GM18873 (cell line): ENCODE measurements around the gene GNAI2.
"Not testable (repeated sequence)": the region's sequence is repeated elsewhere in the genome, so short reads cannot be mapped to it uniquely, and the experiment has no call there.

Source experiments
- ATAC-seq: cut with Tn5 transposase; IDR thresholded peaks from one replicate; pipeline ENCODE4 v1.9.1; 2021; ENCODE audit warnings: mild to moderate bottlenecking, moderate library complexity, moderate number of reproducible peaks; ENCODE audit not compliant: unreplicated experiment, low FRiP score

GNAI2 gene

GRCh38 chr3:50221411-50222168, 14.4 kb upstream of the GNAI2 start:
- no peak for ATAC-seq

GRCh38 chr3:50222169-50222528, 13.9 kb upstream of the GNAI2 start:
- ATAC-seq: no peak

GRCh38 chr3:50224639-50225038, 11.4 kb upstream of the GNAI2 start:
- no peak for ATAC-seq

GRCh38 chr3:50226888-50227389, 9.1 kb upstream of the GNAI2 start:
- peak; percentile 9 for ATAC-seq

GRCh38 chr3:50227390-50228183, 8.4 kb upstream of the GNAI2 start:
- peak; percentile 68 for ATAC-seq

- not testable (repeated sequence) for ATAC-seq
These were observed 7.7 kb upstream of the GNAI2 start for GRCh38 chr3:50228184-50228763.

- ATAC-seq: no peak
These were observed 6.5 kb upstream of the GNAI2 start for GRCh38 chr3:50229490-50229889.

GRCh38 chr3:50230104-50230793, 5.8 kb upstream of the GNAI2 start:
- ATAC-seq: no peak

- ATAC-seq: no peak
These were observed 5.2 kb upstream of the GNAI2 start for GRCh38 chr3:50230794-50231125.

GRCh38 chr3:50231581-50231980, 4.4 kb upstream of the GNAI2 start:
- no peak for ATAC-seq

GRCh38 chr3:50232303-50232702, 3.7 kb upstream of the GNAI2 start:
- no peak for ATAC-seq

GRCh38 chr3:50233176-50233575, 2.8 kb upstream of the GNAI2 start:
- no peak for ATAC-seq

- ATAC-seq: no peak
These were observed 604 bp downstream of the GNAI2 start for GRCh38 chr3:50236484-50237132.

- no peak for ATAC-seq
These were observed 1.2 kb downstream of the GNAI2 start for GRCh38 chr3:50237133-50237651.

GRCh38 chr3:50237754-50238548, 1.9 kb downstream of the GNAI2 start:
- peak; percentile 36 for ATAC-seq

- no peak for ATAC-seq
These were observed 2.6 kb downstream of the GNAI2 start for GRCh38 chr3:50238549-50239026.

- ATAC-seq: no peak
These were observed 3.6 kb downstream of the GNAI2 start for GRCh38 chr3:50239649-50240048.

- ATAC-seq: no peak
These were observed 5.2 kb downstream of the GNAI2 start for GRCh38 chr3:50241163-50241562.

- ATAC-seq: no peak
These were observed 5.8 kb downstream of the GNAI2 start for GRCh38 chr3:50241713-50242380.
